HEK293 (cell line): Measurements from ENCODE around the gene ARHGEF37.

ENCODE experiments used
- CTCF ChIA-PET: fragments of 350-600 bp; formaldehyde crosslinking; extraction: SDS; loops from one replicate; lab custom pipeline; 2021; ENCODE audit warnings: antibody characterized with exemption; lab: Yijun Ruan, JAX
- POLR2A ChIA-PET: fragments of 300-600 bp; formaldehyde crosslinking; extraction: SDS; loops from one replicate; lab custom pipeline; 2020; ENCODE audit warnings: antibody characterized with exemption, inconsistent platforms; lab: Yijun Ruan, JAX
- H3K27ac ChIP-seq: fragments of 200-500 bp; sonication (Bioruptor generic); 2 replicates; pipeline ENCODE4 v1.5.1; 2014; ENCODE audit warnings: low read depth, low read length, control low read depth, inconsistent platforms; ENCODE audit errors: extremely low read depth
- H3K36me3 ChIP-seq, 2 experiments: fragments of 200-500 bp in 1 of 2; sonication (Bioruptor generic) in 1 of 2; 1 replicate in 1 of 2; 2 replicates in 1 of 2; pipeline ENCODE4 v1.5.1; 2014 to 2017; ENCODE audit warnings: inconsistent platforms in 2 of 2, low read length in 2 of 2; ENCODE audit not compliant: control insufficient read depth in 2 of 2, insufficient read depth in 1 of 2
- H3K4me1 ChIP-seq: fragments of 200-500 bp; sonication (Bioruptor generic); 2 replicates; pipeline ENCODE4 v1.5.1; 2014; ENCODE audit warnings: mild to moderate bottlenecking, low read length, inconsistent platforms; ENCODE audit not compliant: control insufficient read depth, insufficient read depth
- H3K4me3 ChIP-seq: 2 replicates; pipeline ENCODE4 v1.5.1; 2011; ENCODE audit warnings: low read depth, mild to moderate bottlenecking, control low read depth, low read length, moderate library complexity
- H3K9me3 ChIP-seq: fragments of 200-500 bp; sonication (Bioruptor generic); 2 replicates; pipeline ENCODE4 v1.5.1; 2014; ENCODE audit warnings: low read depth, low read length, inconsistent platforms; ENCODE audit not compliant: control insufficient read depth, insufficient read depth
- OVOL3 ChIP-seq: fragments of 450-650 bp; formaldehyde crosslinking; IDR thresholded peaks from 2 replicates; pipeline ENCODE4 v1.5.1; 2016; ENCODE audit warnings: missing biosample characterization, missing genetic modification characterization
- RBAK ChIP-seq: fragments of 450-650 bp; formaldehyde crosslinking; IDR thresholded peaks from 2 replicates; pipeline ENCODE4 v1.5.1; 2016; ENCODE audit warnings: missing biosample characterization, missing genetic modification characterization
- REPIN1 ChIP-seq: fragments of 450-650 bp; formaldehyde crosslinking; IDR thresholded peaks from 2 replicates; pipeline ENCODE4 v1.5.1; 2017; ENCODE audit warnings: missing biosample characterization, missing genetic modification characterization, low read depth
- REST ChIP-seq: fragments of 450-650 bp; formaldehyde crosslinking; IDR thresholded peaks from 2 replicates; pipeline ENCODE4 v1.5.1; 2016; ENCODE audit warnings: missing biosample characterization, missing genetic modification characterization
- SCRT2 ChIP-seq: fragments of 450-650 bp; formaldehyde crosslinking; IDR thresholded peaks from 2 replicates; pipeline ENCODE4 v1.5.1; 2016; ENCODE audit warnings: missing biosample characterization, missing genetic modification characterization
- SETDB1 ChIP-seq: IDR thresholded peaks from one replicate; pipeline ENCODE4 v1.6.1; 2017; ENCODE audit warnings: mild to moderate bottlenecking, low read length, moderate library complexity, mixed read lengths; ENCODE audit not compliant: insufficient read length
- SP2 ChIP-seq: fragments of 450-650 bp; formaldehyde crosslinking; IDR thresholded peaks from 2 replicates; pipeline ENCODE4 v1.5.1; 2016; ENCODE audit warnings: missing biosample characterization, missing genetic modification characterization
- WT1 ChIP-seq: fragments of 450-650 bp; formaldehyde crosslinking; IDR thresholded peaks from 2 replicates; pipeline ENCODE4 v1.5.1; 2016; ENCODE audit warnings: missing biosample characterization, missing genetic modification characterization
- YY2 ChIP-seq: fragments of 450-650 bp; formaldehyde crosslinking; IDR thresholded peaks from 2 replicates; pipeline ENCODE4 v1.5.1; 2016; ENCODE audit warnings: missing biosample characterization, missing genetic modification characterization
- ZBTB20 ChIP-seq: fragments of 450-650 bp; formaldehyde crosslinking; IDR thresholded peaks from 2 replicates; pipeline ENCODE4 v1.5.1; 2016; ENCODE audit warnings: missing biosample characterization, missing genetic modification characterization
- ZNF248 ChIP-seq: fragments of 450-650 bp; formaldehyde crosslinking; IDR thresholded peaks from 2 replicates; pipeline ENCODE4 v1.5.1; 2017; ENCODE audit warnings: missing biosample characterization, missing genetic modification characterization
- ZNF366 ChIP-seq: fragments of 450-650 bp; formaldehyde crosslinking; conservative IDR thresholded peaks from 2 replicates; pipeline ENCODE4 v1.5.1; 2016; ENCODE audit warnings: missing biosample characterization, missing genetic modification characterization
- ZNF37A ChIP-seq: fragments of 450-650 bp; IDR thresholded peaks from 2 replicates; pipeline ENCODE4 v1.5.1; 2018; ENCODE audit warnings: missing biosample characterization, missing genetic modification characterization
- ZNF623 ChIP-seq: fragments of 450-650 bp; formaldehyde crosslinking; IDR thresholded peaks from 2 replicates; pipeline ENCODE4 v1.5.1; 2016; ENCODE audit warnings: missing biosample characterization, missing genetic modification characterization
- ZNF654 ChIP-seq: fragments of 450-650 bp; formaldehyde crosslinking; IDR thresholded peaks from 2 replicates; pipeline ENCODE4 v1.5.1; 2016; ENCODE audit warnings: low read depth, missing biosample characterization, missing genetic modification characterization
- ZNF785 ChIP-seq: fragments of 450-650 bp; formaldehyde crosslinking; IDR thresholded peaks from 2 replicates; pipeline ENCODE4 v1.5.1; 2016; ENCODE audit warnings: missing biosample characterization, missing genetic modification characterization
- ZSCAN23 ChIP-seq: fragments of 450-650 bp; formaldehyde crosslinking; IDR thresholded peaks from 2 replicates; pipeline ENCODE4 v1.5.1; 2016; ENCODE audit warnings: missing biosample characterization, missing genetic modification characterization
- TF ChIP-seq, protein P1 (sequence below): fragments of 450-650 bp; formaldehyde crosslinking; IDR thresholded peaks from 2 replicates; pipeline ENCODE4 v1.5.1; 2016; ENCODE audit warnings: missing biosample characterization, missing genetic modification characterization

ARHGEF37 gene

DNA sequence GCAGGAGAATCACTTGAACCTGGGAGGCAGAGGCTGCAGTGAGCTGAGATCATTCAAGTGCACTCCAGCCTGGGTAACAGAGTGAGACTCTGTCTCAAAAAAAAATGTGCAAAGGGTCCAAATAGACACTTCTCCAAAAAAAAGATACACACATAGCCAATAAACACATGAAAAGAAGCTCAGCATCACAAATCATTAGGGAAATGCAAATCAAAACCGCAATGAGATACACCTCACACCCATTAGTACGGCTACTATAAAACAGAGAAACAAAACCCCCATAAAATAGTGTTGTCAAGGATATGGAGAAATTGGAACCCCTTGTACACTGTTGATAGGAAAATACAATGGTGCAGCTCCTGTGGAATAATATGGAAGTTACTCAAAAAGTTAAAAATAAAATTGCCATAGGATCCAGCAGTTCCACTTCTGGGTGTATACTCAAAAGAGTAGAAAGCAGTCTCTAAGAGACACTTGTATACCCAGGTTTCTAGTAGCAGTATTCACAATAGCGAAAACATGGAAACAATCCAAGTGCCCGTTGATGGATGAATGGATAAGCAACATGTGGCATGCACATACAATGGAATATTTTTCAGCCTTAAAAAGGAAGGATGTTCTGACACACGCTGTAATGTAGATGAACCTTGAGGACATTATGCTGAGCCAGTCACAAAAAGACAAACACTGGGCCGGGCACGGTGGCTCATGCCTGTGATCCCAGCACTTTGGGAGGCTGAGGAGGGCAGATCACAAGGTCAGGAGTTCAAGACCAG lies 91.6 kb downstream of the ARHGEF37 start:
- POLR2A ChIA-PET, result no interaction called here
- Histone ChIP-seq H3K4me1 (peaks cover 5% of the 10 kb centered on the region; the same call in 1 of the 2 replicates), H3K4me3 (no peak overlapping the region), H3K27ac (no peak overlapping the region), H3K9me3 (no peaks in the 10 kb centered on the region; the same call in 1 of the 2 replicates), H3K36me3 (no peaks in the 10 kb centered on the region)
- TF ChIP-seq ZNF654 (tag by site-specific recombination) (no peak), ZBTB20 (no peak), SCRT2 (tag by site-specific recombination) (peak; percentile 38)
- CTCF ChIA-PET, result interaction anchor here (0.6 to 1.2 kb wide), 2 partner anchors 16 to 49 kb away, joined by 3 read pairs; no protein-coding TSS in a partner anchor

GRCh38 chr5:149674686-149675085 lies 93.4 kb downstream of the ARHGEF37 start:
- ChIA-PET POLR2A (no interaction called here), CTCF (interaction anchor here (1.1 kb wide), 1 partner anchor 10 kb away, joined by 5 read pairs; no protein-coding TSS in a partner anchor)
- Histone ChIP-seq H3K4me3 (no peak overlapping the region), H3K4me1 (peaks cover 5% of the 10 kb centered on the region; the same call in 1 of the 2 replicates), H3K36me3 (no peaks in the 10 kb centered on the region), H3K27ac (no peak overlapping the region), H3K9me3 (no peaks in the 10 kb centered on the region)
- TF ChIP-seq SP2 (tag by site-specific recombination) (no peak), YY2 (no peak), SETDB1 (no peak), ZNF37A (no peak), ZSCAN23 (tag by site-specific recombination) (no peak), ZNF785 (tag by site-specific recombination) (no peak), REST (tag by site-specific recombination) (no peak), ZNF623 (tag by site-specific recombination) (no peak), RBAK (no peak), WT1 (tag by site-specific recombination) (no peak), REPIN1 (no peak), OVOL3 (tag by site-specific recombination) (no peak), ZNF366 (tag by site-specific recombination) (no peak), ZNF248 (no peak)
- TF ChIP-seq, protein P1, sequence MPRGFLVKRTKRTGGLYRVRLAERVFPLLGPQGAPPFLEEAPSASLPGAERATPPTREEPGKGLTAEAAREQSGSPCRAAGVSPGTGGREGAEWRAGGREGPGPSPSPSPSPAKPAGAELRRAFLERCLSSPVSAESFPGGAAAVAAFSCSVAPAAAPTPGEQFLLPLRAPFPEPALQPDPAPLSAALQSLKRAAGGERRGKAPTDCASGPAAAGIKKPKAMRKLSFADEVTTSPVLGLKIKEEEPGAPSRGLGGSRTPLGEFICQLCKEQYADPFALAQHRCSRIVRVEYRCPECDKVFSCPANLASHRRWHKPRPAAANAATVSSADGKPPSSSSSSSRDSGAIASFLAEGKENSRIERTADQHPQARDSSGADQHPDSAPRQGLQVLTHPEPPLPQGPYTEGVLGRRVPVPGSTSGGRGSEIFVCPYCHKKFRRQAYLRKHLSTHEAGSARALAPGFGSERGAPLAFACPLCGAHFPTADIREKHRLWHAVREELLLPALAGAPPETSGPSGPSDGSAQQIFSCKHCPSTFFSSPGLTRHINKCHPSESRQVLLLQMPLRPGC (tag by site-specific recombination), result no peak
